Putamen (tissue), 1 donor: ENCODE results near the gene ZNF335.
"Not testable (repeated sequence)": the region's sequence is repeated elsewhere in the genome, so short reads cannot be mapped to it uniquely, and the experiment has no call there.

Experiments used
- DNase-seq: peaks from one replicate; pipeline ENCODE4 v3.0.0-alpha.2; 2016; ENCODE audit warnings: low spot score

Gene ZNF335

DNA sequence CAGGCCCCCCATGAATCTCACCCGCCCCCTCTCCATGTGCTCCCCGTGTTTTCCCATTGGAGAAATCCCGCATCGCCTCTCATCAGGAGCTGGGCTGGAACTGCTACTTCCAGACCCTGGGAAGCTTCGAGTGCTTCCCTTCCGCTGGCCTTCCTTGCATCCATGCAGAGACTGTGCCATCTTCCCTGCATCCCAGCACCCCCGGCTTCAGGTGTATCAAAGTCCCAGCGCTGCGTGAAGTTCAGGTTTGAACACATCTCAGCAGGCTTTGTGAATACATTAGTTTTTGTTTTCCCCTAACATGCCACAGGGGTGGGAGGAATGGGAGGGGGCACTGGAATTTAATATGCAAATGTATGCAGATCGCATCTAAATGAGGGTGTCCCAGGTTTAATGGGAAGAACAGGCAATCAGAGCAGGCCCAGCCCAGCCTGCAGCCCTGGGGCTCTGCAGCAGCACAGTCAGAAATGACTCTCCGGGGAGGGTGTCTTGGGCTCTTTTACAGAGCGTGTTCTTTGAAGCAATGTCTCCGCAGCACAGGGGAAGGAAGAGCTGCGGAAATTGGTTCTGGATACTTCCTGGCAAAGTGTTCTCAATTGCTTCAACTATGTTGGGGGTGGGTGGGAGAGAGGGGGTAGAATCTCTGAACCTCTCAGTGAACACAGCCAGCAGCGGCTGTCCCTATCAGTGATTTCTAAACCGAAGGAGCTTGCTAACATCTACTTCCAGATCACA, 28.4 kb upstream of the ZNF335 start:
- DNase-seq, result no peak

DNA sequence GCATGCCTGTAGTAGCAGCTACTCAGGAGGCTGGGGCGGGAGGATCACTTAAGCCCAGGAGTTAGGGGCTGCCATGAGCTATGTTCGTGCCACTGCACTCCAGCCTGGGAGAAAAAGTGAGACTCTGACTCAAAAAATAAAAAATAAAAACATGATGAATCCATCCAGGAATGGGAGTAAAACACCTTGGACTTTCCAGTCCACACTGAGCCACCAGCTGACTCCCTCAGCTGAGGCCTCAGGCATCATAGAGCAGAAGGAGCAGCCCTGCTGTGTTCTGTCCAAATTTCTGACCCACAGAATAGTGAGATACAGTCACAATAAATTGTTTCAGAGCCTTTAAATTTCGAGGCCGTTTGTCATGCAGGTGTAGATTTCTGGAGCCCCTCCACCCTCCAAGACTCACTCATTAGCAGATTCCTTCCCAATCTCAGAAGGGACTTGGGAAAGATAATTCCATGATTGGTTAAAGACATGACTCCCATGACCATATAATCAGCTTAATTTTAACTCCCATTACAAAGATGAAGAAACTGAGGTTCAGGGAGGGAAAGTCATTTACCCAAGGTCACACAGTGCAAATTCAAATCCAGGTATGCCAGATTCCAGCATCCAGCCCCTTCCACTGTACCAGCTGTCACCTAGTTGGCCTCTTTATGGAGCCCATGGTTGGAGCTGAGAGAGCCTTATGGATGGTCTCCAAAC, 27.7 kb upstream of the ZNF335 start:
- DNase-seq, result no peak

DNA sequence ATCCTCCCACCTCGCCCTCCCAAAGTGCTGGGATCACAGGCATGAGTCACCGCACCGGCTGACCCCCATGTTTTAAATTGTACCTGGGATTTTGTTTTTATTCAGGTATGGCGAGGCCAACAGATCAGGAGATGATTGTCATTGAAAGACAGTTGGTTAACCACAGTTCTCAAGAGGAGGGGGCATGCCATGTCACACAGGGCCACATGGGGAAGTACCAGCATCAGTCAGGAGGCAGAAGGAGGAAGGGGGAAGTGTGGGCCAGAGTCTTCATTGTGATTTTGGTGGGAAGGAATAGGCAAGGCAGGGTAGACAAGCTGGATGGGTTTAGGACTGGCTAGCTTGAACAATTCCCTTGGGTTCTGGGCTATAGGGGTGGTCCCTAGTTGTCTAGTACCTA, 26.8 kb upstream of the ZNF335 start:
- DNase-seq, result no peak

DNA sequence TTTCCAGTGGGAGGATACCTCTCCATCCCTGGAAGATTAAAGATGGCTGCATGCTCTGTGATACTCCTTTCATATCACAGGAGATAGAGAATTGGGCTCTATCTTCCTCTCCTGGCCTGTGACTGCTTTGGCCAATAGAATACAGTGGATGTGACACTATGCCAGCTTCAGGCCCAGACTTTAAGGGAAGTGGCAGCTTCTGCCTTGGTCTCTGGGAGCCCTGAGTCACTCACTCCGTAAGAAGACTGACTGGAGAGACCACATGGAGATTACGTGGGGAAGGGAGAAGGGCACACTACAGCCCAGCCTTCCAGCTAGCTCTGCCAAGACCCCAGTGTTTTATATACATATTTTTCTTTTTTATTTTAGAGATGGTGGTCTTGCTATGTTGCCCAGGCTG, 26.3 kb upstream of the ZNF335 start:
- DNase-seq, result no peak

DNA sequence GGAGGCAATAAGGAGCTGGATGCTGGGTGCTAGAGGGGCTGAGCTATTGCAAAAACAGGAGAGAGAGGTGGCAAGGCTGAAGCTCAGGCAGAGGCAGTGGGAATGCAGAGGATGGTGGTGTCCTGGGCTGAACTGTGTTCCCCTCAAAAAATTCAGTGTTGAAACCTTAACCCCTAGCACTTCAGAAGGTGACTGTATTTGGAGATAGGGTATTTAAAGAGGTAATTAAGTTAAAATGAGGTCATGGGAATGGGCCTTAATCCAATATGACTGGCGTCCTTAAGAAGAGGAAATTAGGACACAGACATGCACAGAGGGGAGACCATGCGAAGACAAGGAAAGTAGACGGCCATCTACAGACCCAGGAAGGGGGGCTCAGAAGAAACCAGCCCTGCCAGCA, 25.2 kb upstream of the ZNF335 start:
- no peak for DNase-seq

DNA sequence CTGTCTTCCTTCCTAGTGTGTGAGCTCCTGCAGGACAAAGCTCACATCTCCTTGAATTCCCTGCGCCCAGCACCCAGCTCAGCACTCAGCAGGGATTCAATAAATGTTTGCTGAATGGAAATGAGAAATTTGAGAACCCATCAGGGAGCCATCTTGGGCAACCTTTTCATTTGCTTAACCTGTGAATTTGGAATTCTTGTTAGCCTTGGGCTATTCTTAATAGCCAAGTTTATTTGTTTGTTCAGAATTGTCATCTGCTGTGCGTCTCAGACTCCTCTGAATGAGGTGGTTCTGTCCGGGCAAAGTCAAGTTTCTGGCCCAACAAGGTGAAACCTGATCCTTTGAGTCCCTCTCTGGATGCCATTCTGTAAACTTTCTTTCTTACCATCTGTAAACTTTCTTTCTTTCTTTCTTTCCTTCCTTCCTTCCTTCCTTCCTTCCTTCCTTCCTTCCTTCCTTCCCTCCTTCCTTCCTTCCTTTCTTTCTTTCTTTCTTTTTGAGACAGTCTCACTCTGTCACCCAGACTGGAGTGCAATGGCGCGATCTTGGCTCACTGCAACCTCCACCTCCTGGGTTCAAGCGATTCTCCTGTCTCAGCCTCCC, 23.6 kb upstream of the ZNF335 start:
- not testable (repeated sequence) for DNase-seq

DNA sequence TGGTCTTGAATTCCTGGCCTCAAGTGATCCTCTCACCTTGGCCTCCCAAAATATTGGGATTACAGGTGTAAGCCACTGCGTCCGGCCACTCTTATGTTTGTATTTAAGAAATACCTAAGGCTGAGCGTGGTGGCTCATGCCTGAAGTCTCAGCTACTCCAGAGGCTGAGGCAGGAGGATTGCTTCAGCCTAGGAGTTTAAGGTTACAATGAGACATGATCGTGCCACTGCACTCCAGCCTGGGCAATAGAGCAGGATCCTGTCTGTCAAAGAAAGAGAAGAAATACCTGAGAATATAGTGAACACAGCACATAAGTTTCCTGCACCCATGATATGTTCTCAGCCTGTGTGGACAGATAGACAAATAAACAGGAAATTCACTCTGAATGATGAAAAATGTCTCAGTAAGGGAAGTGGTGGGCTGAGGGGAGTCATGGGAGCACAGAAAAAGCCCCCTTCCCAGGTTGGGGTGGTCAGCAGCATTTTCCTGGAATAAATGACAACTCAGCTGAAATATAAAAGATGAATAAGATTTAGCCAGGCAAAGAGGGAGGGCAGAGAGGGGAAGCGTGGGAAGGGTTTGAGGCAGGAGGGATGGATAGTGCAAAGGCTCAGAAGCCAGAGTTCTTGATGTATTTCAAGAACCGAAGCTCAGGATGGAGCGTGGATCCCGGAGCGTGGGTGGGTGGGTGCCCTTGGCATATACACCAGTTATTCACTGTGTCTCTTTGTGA, 22.9 kb upstream of the ZNF335 start:
- DNase-seq, result no peak

DNA sequence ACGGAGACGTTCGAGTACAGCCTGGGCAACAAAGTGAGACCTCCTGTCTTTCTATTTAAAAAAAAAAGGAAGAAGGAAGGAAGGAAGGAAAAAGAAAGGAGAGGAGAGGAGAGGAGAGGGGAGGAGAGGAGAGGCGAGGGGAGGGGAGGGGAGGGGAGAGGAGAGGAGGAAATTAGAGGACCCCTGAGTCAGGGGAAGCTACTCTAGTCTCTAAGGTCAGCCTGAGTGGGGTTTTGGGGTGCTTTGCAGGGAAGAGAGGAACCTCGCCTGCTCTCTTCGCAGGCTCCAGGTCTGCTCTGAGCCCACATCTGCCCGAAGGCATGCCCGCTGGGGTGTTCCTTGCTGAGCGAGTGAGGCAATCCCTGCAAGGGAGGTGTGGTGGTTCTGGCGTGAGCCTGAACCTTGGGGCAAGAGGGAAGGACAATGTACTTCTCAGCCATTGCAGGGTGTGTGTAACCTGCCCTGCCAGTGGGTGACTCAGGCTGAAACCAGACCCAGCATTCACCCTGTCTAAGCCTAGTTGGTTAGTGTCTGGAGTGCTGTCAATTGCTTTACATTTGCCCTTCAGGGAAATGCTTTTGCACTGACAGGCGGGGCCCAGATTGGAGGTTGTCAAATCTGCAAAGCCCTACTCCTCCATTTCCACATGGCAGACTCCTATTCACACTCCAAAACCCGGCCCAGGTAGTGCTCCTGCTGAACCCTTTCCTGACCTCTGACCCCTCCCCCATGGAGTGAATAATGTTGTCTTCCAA, 21.4 kb upstream of the ZNF335 start:
- DNase-seq, result no peak

DNA sequence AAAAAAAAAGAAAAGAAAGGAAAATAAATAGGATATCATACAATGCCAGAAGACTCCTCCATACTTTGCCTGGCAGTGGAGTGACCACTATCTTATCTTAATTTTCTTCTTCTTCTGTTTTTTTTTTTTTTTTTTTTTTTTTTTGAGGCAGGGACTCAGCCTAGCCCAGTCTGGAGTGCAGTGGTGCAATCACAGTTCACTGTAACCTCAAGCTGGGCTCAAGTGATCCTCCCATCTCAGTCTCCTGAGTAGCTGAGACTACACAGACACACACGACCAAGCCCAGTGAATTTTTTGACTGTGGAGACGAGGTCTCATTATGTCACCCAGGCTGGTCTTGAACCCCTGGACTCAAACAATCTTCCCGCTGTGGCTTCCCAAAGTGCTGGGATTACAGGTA, 19.6 kb upstream of the ZNF335 start:
- DNase-seq, result no peak

DNA sequence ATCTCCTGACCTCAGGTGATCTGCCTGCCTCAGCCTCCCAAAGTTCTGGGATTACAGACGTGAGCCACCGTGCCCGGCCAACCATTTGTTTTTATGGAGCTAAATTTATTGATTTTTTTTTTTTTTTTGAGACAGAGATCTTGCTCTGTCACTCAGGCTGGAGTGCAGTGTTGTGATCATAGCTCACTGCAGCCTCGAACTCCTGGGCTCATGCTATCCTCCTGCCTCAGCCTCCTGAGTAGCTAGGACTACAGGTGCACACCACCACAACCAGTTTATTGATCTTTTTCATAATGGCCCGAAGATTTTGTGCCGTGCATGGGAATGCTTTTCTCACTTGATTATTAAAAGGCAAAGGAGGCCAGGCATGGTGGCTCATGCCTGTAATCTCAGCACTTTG, 16.8 kb upstream of the ZNF335 start:
- not testable (repeated sequence) for DNase-seq

DNA sequence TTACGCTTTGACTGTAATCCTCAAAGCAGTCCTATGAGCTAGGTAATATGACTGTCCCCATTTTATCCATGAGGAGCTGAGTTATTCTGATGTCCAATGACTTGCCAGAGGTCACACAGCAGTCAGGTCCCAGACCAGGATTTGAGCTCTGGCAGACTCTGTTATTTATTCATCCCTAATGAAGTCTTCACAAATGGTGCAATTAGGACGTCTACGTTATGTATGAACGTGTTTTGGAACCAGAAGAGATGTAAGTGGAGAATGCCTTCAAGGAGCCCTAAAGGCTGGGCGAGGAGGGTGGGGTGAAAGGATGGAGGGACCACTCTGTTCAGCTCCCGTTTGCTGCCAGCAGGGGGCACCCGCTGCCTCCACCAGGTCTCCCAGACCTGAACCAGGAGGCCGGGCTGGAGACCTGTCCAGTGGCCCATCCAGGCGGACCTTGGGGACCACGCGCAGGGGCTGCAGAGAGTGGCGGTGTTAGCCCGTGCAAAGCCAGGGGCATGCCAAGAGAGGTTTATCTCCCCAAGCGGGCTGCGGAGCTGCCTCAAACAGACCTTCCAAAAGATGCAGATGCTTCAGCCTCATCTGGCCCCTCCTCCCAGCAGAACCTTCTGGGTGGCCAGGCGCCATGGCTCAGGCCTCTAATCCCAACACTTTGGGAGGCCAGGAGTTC, 15.2 kb upstream of the ZNF335 start:
- DNase-seq, result no peak

DNA sequence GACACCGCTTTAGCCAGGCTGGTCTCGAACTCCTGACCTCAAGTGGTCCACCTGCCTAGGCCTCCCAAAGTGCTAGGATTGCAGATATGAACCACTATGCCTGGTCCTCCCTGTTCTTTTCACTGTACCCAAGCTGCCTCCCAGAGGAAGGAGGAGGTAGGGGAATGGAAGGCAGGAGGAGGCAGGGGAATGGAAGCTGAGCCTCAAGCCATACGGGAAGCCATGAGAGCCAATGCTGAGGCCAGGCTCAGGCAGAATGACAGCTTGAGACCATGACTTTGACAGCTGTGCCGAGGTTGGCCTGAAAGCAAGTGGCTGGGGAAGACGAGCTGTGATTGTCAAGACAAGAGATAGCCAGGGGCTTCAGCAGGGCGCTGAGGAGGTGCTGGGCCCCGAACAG, 13.6 kb upstream of the ZNF335 start:
- no peak for DNase-seq

DNA sequence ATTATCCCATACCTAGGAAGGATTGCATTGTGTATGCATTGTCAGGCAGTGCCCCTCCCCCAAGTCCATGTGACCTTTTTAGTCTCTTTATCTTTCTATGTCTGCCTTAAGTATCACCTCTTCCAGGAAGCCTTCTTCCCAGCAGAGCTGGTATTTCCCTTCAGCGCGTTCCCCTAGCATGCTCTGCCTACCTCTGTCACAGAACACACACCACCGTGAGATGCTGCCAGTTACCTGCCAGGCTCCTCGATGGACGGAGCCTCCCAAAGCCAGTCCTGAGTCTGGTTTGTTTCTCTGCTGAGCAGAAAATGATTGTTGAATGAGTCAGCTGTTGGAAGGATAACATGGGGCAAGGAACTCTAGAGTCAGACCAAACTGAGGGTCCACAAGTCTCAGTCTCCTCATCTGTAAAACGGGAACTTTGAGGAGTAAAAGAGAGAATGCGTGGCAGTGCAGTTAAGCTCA, 11.3 kb upstream of the ZNF335 start:
- DNase-seq, result no peak

DNA sequence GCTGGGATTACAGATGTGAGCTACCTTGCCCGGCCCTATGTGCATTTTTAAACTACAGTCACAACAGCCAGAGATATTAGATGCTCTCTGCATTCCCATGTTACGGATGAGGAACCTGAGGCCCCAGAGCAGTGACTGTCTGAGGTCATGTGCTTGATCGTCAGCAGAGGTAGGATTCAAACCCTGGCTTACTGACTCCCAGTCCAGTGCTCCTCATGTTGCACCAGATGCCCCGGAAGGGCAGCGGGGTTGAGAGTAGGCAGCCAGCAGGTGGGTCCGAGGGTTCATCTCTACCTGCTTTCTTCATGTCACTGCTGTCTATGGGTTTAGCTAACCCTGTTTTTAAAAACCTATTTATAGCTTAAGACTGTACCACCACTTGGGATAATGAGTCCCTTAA, 9.3 kb upstream of the ZNF335 start:
- no peak for DNase-seq

DNA sequence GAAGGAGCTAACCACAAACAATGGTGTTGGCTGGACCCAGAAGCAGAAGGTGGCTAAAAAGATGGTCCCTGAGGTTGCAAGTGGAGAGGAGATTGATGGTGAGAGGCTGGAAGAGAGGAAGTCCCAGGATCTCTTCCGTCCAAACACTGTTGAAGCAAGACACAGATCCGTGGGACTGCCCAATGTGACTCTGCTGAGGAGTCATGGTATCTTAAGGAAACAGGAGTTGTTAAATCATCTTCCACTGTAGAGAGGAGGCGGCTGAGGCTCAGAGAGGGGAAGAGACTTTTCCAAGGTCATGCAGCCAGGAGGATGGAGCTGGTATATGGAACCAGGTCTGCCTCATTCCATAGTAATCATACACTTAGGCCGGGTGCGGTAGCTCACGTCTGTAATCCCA, 4.1 kb upstream of the ZNF335 start:
- no peak for DNase-seq

DNA sequence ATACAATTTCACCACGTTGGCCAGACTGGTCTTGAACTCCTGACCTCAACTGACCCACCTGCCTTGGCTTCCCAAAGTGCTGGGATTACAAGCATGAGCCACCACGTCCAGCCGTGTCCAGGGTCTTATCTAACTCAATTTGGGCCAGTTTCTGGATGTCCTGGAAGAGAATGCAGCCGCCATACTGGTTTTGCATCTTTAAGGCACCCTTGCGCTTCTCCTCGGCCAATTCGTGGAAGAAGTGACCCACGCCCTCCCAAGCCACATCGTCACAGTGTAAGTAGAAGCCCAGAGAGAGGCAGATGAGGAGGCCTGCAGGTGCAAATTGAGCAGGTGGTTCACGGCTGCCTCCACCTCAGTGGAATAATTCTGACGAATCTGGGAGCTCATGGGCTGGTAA, 3.7 kb upstream of the ZNF335 start:
- no peak for DNase-seq

DNA sequence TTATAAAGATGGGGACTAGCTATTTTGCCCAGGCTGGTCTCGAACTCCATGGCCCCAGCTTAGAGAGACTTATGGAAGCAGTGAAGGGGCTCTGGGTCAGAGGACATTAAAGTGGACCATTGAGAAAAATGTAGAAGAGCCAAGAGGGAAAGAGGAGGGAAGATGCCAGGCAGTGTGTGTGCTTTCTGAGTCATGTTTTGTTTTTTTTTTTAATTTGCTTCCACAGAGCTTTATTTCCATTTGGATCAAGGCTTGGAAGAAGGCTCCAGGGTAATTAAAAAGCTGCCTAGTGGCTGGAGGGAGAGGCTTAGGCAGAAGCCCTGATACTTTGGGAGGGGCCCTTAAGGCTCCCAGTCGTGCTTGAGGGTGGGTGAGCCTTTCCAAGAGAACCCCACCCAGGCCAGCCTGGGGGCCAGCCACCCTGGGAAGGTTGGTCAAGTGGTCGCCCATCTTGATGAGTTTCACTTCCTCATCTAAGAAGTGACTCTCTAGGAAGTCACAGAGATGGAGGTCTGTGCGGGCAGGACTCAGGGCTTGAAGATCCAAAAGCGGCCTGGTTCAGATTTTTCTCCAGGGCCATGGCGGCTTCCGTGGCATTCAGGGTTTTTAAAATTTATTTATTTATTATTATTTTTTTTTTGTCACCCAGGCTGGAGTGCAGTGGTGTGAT, 3.0 kb upstream of the ZNF335 start:
- no peak for DNase-seq

DNA sequence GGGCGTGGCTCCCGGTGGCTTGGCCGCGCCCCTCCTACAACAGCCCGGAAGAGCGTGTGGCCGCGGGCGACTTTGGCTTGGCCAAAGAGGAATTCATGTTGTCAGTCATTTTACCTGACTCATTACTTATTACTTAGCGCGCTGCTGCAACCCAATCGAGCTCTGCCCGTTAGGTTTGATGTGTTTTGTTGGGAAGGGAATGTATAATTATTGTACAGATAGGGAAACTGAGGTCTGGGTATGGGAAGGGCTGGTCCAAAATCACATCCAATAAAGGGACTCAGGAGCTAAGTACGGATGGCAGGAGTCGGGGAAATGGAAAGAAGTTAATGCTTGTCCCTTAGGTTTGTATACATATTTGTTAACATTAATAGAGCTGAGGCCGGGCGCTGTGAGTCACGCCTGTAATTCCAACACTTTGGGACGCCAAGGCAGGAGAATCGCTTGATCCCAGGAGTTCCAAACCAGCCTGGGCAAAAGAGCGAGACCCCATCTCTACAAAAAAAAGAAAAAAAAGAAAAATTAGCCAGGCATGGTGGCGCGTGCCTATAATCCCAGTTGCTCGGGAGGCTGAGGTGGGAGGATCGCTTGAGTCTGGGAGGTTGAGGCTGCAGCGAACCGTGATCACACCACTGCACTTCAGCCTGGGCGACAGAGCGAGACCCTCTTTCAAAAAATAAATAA, 639 bp upstream of the ZNF335 start:
- no peak for DNase-seq

DNA sequence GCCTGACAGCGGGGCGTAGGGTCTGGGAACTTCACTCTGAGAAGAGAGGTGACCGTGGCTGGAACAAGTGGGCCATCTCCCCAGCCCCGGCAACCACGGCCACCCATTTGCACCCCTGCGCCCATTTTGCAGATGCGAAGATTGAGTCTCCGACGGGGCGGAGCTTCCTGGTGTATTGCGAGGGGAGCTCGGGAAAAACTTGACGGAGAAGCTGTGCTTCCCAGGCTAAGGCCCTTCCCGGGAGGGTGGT, 653 bp downstream of the ZNF335 start:
- no peak for DNase-seq

DNA sequence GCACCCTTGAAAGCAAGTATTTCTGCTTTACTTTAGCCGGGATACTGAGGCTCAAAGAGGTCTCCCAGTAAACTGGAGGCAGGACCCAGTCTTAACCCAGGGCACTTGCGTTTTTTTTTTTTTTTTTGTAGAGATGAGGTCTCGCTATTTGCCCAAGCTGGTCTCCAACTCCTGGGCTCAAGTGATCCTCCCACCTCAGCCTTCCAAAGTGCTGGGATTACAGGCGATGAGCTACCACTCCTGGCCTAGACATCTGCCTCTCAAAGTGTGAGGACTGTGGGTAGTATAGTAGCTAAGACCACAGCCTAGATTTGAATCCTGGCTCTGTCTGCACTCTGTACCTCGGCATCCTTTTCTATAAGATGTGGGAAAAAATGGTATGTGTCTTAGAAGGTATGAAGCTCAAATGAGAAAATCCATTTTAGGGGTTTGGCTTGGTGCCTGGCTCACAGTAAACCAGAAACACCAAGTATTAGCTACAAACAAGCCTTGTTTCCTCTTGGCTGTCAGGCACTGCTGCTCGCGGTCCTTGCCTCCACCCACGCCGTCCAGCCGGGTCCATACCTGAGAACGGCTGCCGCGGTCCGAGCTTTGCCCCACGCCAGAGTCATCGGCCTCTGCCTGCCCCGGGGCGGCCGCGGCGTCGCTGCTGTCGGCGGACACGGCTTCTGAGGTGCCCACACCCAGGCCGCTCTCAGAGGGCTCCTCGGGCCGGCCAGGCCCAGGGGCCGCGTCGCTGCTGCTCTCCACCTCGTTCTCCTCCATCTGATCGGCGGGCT, 1.2 kb downstream of the ZNF335 start:
- DNase-seq, result no peak
